GM19025 (cell line): Measurements from ENCODE around the gene TBC1D24.

Experiments used
- ATAC-seq: cut with Tn5 transposase; IDR thresholded peaks from one replicate; pipeline ENCODE4 v1.9.1; 2021; ENCODE audit warnings: mild to moderate bottlenecking, low read depth, moderate library complexity; ENCODE audit not compliant: unreplicated experiment

The TBC1D24 gene

DNA sequence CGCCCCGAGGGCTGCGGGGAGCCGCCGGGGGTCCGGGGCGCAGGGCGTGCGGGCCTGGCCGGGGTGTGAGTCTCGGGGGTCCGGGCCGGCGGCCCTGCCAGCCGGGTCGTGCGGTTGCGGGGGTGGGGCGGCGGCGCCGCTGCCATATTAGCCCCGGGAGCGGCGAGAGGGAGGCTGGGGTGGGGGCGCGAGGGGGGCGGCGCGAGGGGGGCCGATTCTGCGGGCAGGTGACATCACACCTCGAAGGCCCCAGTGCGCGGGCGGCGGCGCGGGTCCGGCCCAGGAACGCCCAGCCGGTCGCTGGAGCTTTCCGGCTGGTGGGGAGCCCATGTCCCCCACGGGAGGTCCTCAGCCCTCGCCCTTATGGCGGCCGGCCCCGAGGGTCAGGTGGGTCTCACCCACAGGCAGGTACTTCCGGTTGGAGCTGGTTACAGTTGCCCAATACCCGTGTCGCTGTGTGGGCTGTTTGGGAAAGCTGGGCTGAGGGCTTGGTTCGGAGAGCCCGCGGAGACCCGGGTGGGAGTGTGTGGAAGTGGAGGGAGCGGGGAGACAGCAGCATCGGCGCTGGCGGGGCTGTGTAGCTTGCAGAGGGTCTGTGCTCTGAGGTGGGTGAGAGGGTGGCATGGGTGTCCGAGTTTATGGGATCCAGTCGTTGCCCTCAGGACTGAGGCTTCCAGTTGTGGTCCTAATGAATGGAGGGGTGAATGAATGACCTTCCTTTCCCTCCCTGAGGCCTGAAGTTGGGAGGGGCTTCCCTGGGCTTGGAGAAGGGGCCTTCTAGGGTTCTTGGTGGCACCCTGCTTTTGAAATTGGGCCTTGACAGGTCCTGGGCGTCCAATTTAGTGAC lies 39.6 kb downstream of the TBC1D24 start:
- ATAC-seq: no peak

- ATAC-seq: no peak
Measured at GRCh38 chr16:2515180-2515851, 40.4 kb downstream of the TBC1D24 start.

GRCh38 chr16:2516391-2517240 lies 41.7 kb downstream of the TBC1D24 start:
- no peak for ATAC-seq

DNA sequence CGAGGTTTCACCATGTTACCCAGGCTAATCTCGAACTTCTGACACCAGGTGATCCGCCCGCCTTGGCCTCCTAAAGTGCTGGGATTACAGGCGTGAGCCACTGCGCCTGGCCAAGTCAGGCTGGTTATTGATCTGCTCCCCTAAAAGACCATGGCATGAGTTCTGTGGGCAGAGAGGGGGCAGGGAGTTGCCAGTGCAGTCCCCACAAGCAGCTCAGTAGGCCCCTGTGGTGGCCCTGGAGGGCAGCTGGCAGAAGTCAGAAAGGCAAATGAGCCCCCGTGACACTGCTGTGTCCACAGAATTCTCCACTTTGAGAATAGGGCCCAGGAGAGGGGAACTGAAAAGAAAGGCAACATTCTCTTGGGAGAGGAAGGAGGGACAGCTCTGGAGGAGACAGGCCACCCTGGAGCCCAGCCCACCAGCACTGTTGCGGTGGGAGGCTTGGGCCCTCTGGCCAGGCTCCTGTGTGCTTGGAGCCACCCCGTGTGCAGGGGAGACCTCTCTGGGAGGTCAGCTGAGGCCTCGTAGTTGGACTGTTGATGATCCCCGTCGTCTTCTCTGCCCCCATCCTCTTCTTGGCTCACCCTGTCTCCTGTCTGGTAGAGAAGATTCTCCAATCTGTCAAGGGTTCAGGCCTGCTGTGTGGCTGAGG lies 43.2 kb downstream of the TBC1D24 start:
- no peak for ATAC-seq

DNA sequence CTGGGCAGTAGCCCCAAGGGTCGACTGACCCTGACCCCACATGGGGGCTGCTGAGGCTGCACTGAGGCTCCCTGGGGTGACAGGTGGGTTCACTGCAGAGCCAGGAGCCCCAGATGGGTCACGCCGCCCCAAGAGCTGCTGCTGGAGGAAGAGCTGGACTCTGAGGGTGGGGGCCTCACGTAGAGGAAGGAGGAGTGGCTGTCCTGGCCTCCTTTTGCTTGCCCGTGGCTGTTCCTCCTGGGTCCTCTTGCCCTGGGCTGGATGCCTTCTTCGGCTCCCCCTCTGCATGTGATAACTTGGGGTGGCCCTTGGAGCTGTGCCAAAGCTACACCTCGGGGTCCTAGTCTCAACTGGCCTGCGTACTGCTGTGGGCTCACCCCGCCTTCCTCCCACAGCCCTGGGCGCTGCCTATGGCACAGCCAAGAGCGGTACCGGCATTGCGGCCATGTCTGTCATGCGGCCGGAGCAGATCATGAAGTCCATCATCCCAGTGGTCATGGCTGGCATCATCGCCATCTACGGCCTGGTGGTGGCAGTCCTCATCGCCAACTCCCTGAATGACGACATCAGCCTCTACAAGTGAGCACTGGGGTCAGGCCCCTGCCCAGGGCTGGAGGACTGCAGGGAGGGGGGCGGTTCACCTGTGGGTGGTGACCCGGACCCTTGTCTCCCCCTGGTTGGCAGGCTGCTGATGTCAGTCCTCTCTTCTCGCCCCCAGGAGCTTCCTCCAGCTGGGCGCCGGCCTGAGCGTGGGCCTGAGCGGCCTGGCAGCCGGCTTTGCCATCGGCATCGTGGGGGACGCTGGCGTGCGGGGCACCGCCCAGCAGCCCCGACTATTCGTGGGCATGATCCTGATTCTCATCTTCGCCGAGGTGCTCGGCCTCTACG lies 44.1 kb downstream of the TBC1D24 start:
- no peak for ATAC-seq

GRCh38 chr16:2519711-2520080 lies 44.8 kb downstream of the TBC1D24 start:
- no peak for ATAC-seq

GRCh38 chr16:2520097-2520783 lies 45.3 kb downstream of the TBC1D24 start, which contains the start of gene AMDHD2:
AMDHD2 (plus strand) TSS chr16:2520371; CDS start chr16:2520459, 88 bp downstream.
- no peak for ATAC-seq

- no peak for ATAC-seq
Measured at GRCh38 chr16:2520784-2521531, 46.0 kb downstream of the TBC1D24 start.

GRCh38 chr16:2523801-2524231 lies 48.9 kb downstream of the TBC1D24 start:
- ATAC-seq: no peak

GRCh38 chr16:2524339-2524938 lies 49.5 kb downstream of the TBC1D24 start:
- no peak for ATAC-seq

- no peak for ATAC-seq
Measured at GRCh38 chr16:2526135-2526534, 51.2 kb downstream of the TBC1D24 start.

DNA sequence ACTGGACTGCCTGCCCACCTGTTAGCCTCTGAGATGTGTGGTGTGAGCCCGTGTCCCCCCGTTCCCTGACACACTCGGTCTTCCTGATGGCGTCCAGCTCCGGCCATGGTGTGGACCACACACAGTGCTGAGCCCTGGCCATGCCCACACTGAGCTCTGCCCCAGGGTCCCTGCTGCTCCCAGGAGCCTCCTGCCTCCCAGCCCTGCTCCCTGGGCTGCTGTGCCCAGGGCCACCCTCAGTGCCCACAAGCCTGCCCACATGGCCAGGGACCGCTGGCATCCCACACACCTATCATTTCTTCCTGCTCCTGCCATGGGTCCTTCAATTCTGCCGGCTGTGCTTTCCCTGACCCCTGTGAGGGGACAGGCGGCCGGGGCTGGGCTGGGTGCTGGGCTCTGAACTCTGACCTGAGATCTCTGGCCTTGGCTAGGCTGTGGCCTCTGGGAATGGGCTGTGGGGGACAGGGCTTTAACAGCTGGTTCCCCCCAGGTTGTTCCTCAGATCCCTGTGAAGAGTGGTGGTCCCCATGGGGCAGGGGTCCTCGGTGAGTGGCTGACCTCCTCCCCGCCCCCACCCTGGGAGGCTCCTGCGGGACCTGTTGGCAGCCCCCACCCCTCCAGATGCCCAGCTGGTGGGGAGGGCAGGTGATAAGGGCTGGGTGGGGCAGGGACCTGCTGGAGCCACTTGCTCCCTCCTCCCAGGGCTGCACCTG lies 52.3 kb downstream of the TBC1D24 start:
- no peak for ATAC-seq

DNA sequence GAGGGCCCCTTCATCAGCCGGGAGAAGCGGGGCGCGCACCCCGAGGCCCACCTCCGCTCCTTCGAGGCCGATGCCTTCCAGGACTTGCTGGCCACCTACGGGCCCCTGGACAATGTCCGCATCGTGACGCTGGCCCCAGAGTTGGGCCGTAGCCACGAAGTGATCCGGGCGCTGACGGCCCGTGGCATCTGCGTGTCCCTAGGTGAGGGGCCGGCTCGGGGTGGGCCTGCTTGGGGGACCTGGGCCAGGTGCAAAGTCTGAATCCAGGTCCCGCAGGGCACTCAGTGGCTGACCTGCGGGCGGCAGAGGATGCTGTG lies 52.8 kb downstream of the TBC1D24 start:
- ATAC-seq: no peak

GRCh38 chr16:2528161-2529060 lies 53.5 kb downstream of the TBC1D24 start:
- no peak for ATAC-seq

- ATAC-seq: no peak
Measured at GRCh38 chr16:2529061-2529931, 54.4 kb downstream of the TBC1D24 start.
